Activated CD8-positive, alpha-beta memory T cell treated with anti-CD3 and anti-CD28 coated beads, Interleukin-2, amount 50 U/mL, for 24 hours (primary cell): Measurements from ENCODE around the gene KDM8.

Experiments used
- DNase-seq: peaks from one replicate; pipeline ENCODE4 v3.0.0-alpha.2; 2020; ENCODE audit errors: extremely low read depth

KDM8 gene

DNA sequence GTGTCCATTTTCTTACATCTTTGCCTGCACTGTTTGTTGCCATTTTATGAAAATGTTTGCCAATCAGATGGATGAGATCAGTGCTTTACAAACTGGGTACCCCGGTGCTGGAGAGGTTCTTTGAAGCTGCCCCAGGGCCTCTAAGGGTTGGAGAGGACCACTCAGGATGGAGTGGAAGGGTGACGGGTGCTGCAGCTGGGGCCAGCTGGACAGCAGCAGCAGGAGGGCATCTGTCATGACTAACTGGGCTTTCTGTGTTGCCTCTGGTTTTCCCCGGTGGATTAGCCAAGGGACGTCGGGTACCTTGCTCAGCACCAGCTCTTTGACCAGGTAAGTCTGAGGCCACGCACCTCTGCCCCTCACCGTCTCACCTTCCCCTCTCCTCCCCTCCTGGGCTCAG is 12.3 kb downstream of the KDM8 start:
- DNase-seq = no peak

DNA sequence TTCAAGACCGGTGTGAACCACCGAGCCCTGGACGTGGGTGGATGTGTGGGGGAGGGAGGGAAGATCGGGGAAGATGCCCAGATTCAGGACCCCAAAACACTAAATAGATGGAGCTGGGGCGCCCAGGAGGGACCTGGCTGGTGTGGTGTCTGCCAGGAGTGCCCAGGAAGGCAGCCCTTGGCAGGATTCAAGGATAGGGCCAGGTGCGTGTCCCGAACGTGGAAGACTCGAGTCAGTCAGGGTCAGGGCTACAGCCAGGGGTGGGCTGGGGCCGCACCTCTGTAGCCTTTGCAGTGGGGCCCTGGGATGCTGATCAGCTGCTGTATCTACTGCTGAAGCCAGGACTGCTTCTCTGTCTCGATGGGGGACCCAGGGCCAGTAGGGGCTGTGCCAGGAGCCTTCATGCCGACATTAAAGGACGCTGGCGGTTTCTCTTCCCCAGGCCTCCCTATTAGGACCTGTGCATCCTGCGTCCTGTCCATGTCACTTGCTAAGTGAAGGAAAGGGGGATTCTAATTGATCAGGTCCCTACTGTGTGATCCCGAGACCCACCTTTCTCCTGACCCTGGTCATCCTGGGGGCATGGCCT is 13.1 kb downstream of the KDM8 start:
- DNase-seq = no peak

DNA sequence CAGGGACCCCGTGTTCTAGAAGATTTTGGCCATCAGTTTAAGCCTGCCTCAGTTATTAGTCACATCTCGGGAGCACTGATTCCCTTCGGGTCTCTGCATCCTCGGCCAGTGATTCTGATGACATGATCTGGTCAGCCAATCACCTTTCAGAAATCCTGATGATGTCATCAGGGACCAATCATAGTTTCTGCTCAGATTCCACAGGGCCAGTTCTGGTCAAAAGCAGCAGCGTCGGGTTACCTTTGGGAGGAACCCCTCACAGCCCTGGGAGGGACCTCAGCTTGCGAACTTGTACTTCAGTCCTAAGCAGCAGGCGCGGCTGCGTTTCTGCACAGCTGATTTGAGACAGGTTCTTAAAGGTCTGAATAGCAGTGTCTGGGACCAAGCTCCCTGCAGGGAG is 13.9 kb downstream of the KDM8 start:
- no peak for DNase-seq

DNA sequence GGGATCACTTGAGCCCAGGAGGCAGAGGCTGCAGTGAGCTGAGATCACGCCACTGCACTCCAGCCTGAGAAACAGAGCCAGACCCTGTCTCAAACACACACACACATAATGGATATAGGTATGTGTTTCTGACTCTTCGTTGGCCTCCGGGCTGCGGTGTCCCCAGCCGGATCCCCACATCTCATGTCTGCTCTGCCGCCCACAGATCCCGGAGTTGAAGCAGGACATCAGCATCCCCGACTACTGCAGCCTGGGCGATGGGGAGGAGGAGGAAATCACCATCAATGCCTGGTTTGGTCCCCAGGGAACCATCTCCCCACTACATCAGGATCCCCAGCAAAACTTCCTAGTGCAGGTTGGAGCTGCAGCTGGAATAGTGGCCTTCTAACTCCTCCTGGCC is 15.4 kb downstream of the KDM8 start:
- DNase-seq = no peak

DNA sequence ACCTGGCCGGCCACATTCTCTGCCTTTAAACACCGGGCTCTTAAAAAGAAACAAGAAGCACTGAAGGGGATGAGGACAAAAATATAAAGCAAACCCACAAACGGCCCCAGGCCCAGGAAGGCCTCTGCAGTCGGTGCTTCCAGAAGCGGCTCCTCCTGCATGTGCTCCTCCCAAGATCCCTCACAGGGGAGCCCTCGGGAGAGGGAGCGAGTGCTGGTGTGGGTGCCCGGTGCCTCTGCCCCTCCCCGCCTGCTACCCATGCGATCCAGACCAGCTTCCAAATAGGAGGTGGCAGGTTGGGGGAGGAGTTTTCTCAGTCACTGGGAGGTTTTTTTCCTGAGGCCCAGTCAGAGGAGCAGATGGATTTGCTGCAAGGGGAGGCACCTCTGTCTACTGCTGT is 15.8 kb downstream of the KDM8 start:
- no peak for DNase-seq

DNA sequence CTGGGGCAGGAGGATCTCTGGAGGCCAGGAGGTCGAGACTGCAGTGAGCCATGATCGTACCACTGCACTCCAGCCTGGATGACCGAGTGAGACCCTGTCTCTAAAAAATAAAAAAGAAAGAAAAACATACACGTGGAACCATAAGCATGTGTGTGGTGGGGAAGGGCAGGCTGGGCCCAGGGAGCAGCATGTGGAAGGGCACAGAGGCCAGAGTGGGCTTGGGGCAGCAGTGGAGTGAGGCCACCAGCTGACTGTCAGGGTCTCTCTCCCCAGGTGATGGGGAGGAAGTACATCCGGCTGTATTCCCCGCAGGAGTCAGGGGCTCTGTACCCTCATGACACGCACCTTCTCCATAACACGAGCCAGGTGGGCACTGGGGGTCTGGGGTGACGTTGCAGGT is 16.8 kb downstream of the KDM8 start:
- DNase-seq = no peak

DNA sequence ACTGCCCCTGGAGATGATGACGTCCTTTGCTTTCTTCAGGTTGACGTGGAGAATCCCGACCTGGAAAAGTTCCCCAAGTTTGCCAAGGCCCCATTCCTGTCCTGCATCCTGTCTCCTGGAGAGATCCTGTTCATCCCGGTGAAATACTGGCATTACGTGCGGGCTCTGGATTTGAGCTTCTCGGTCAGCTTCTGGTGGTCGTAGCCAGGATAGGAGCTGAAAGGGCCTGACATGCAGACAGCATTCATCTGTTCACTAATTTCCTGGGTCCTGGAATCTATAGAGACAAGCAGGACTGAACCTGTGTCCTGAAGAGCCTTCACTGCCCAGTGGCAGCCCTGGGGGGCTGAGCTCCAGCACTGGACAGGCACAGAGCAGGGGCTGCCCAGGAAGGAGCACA is 17.2 kb downstream of the KDM8 start:
- DNase-seq = no peak

DNA sequence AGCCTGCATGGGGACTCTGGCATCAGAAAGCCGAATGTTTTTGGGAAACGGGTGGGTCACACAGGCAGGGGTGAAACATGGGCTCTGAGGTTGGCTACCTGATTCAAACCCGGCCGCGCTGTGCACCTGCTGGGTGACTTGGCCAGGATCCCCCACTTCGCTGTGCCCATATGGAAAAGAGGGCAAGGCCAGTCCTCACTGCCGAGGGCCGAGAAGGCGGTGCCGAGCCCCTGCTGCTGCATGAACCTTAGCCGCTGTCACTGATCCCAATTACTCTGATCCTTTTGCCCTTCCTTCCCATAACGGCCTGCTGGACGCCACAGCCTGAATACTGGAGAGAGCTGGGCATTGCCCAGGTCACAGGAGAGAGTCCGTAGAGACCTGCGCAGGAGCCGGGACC is 17.7 kb downstream of the KDM8 start:
- no peak for DNase-seq

DNA sequence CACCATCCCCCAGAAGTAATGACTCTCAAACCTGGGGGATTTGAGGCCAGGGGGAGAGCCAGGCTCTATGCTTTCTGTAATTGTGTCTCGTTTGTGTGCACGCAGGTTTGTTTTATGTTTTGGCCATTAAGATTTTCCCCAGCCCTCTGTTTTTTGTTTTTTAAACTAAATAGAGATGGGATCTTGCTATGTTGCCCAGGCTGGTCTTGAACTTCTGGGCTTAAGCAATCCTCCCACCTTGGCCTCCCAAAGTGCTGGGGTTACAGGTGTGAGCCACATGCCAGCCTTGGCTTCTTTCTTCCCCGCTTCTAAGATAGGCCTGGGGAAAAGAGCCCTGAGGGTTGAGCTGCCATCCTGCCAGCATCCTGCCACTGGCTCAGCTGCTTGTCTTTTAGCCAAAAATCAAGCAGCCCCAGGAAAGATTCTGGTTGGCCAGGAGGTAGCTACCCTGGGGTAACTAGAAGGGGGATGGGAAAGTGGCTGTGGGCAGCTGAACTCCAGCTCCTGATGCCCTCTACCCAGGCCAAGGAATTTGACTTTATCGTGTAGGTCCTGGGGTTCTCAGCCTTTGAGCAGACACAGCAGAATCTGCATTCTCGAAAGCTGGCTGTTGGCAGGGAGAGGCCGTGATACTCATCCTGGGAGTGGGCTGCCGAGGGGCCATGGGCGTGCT is 18.4 kb downstream of the KDM8 start:
- DNase-seq = no peak

DNA sequence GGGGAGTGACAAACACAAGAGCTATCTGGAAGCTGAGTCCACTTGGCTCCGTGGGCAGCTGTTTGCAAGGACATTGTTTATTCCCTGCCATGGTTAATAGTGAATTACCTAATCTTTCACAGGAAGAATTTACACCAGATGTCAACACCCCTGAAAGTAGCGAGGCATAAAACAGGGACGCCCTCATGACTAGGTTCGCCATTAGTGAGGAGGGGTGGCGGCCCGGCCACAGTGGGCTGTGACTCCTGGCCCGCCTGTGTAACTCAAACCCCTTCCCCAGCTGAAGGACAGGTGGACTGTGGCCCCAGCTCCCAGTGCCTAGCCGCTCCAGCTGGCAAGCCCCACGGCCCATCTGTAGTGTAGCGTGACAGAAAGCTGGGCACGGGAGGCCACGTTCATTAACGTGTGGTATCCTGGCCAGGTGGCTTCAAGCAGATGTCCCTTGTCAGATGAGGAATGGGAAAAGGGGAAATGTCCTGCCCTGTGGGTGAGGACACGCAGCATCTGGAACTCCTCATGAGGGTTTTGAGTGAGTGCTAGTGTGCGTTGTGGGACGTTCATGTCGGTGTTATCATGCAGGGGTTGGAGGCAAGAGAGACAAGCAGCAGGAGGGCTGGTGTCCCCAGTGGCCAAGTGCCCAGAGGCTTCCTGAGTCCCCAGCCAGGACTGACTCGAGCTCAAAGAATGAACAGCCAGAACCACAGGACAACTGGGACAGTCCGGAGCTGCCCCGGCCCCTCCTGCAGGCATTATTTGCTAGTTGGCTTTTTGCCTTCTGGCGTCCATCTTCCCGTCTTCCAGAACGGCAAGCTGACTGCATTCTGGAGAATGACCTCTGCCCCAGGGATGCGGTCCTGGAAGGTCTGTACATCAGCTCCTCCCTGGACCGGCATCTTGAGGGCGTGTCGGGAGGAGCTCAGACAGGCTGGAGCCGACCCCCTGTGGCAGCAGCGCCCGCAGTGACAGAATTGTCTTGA is 19.2 kb downstream of the KDM8 start:
- DNase-seq = no peak

DNA sequence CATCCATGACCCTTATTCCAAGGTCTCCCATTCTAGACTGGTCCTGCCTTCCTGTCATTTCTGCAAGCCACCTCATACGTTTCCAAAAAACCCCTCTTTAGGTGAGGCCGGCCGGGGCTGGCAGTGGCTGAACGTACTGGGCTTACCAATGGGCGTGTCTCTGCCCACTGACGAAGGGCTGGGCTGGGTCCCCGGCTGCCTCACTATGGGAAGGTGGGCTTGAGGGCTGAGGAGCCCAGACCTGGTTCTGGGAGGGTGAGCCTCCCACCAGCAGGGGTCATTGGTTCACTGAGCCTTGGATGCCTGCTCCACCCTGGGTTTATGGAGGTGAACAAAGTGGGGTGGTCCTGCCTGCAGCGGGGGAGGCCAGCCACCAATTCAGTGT is 19.9 kb downstream of the KDM8 start:
- DNase-seq = no peak

DNA sequence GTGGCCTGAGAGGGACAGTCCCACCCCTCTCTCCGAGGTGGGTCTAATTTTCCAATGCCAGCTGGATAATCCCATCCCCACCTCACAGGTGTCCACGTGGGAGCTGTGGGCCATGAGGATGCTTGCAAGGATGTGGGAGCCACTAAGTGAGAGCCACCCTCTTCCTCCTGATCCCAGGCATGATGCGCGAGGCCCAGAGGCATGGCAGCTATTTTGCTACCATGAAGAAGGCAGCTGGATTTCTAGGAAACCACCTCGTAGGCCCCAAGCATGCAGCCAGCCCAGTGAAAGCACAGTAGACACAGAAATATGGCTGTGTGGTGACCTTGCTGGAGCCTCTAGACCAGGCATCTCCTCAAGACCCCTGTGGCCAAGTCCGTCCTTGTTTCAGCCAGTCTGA is 20.4 kb downstream of the KDM8 start:
- no peak for DNase-seq

DNA sequence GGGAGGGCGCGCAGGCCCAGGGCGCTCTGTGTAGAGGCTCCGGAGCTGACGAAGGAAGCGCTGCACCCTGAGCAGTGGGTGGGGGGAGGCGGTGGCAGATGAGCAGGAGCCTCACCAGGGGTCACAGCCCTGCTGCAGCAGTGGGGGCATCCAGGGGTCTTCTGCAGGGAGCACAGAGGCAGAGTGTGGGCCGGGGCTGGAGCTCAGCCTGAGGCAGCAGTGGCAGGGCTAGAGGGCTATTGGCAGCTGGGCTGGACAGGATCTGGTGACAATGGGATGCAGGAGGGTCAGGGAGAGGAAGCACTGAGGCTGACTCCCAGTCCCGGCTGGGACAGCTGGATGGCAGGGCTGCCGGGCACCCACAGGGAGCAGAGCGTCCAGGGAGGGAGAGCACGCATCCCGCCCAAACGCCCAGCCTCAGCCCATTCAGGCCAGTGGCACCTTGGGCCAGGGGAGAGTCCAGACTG is 21.0 kb downstream of the KDM8 start:
- no peak for DNase-seq

DNA sequence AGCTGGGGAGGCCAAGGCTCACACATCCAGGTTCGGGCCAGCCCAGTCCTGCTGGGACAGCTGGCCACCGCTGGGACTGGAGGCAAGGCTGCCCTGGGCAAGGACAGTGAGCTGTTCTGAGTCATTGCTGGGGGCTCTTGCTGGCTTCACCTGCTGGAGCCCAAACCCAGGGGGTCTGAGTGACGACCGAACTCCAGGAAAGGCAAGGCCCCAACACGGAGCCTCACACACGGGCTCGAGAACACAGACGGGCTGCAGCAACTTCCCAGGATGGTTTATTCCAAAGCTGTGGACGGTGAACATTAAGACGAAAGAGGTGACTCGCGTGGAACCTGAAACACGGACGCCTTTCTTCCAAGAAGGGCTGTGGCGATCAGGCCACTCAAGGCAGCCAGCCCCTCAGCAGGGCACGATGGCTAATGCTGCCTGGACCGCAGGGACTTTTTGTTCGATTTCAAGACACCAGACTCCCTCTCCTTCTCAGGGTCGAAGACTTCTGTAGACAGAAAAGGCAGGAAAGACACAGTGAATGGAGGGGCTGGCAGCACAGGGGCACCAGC is 21.5 kb downstream of the KDM8 start:
- DNase-seq = no peak

DNA sequence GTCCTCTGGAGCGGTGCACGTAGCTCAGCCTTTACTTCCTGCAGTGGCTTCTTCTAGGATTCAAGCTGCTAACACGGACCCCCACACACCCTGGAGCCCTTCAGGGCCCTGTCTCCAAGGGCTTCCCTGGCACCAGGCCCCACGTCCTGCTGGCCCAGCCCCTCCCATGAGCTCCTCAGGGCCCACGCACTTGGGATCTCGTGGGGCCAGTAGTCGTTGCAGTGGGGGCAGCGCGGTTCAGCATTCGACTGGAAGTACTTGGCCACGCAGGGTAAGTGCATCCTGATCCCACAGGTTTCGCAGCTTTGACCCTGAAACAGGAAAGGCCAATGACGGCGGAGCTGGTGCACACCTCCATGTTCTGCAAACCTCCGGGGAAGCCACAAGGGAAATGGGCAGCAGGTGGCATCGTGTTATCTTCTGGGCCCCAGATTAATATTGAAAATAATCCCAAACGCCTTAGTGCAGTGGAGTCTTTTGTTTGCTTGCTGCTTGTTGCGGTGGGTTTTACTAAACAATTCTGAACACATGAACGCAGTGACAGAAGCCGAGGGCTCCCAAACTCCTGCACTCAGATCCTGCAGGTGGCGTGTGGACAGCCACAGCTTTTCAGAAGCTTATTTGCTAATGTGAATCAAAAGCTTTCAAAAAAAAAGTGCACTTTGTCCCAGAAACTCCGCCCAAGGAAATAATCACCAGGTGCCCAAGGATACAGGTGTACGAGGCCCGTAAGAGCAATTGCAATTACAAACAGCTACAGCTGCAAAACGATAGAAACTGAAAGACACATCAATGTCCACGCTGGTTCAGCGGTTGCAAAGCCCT is 22.4 kb downstream of the KDM8 start:
- DNase-seq = no peak

DNA sequence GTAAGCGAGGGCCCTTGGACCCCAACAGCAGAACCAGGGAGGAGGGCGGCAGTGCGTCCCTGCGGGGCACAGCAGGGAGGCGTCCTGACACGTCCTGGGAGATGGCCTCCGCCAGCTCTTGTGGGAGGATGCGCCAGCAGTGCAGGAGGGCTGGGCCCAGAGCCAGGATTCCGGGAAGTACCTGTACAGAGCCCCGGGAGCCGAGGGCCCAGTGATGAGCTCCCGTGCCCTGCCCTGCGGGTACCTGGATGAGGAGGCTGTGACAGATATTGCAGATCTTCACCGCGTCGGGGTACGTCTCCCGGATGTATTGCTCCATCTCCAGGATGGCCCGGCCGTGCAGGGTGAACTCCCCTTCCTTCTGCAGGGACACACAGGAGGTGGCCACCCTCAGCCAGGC is 23.1 kb downstream of the KDM8 start:
- DNase-seq = no peak

DNA sequence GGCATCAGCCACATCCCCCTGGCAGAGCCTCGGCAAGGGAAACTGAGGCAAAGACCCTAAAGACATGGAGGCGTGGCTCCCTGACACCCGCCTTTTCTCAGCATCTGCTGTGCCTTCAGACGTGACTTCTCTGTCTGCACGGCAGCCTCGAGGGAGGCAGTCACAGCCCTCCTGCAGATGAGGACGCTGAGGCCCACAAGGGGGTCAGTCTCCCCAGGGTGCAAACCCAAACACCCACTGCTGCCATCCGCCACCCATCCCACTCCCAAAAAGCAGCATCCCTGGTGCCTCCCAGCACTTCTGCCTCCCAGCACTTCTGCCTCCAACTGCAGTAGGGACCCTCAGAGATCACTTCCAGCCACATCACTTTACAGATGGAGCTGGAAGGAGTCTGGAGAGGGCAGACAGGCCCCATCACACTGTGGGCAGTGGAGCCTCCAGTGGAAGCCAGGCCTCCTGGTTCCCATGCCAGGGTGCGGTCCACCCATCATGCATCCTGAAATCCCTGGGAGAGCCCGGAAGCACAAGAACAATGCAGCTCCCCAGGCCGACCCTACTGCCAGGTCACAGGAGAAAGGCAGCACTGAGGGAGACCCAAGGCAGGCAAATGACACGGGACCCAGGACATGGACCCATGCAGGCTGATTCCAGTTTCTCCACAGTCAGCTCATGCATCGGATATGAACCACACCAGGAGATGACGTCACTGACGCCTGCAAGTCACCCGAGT is 23.8 kb downstream of the KDM8 start:
- no peak for DNase-seq

DNA sequence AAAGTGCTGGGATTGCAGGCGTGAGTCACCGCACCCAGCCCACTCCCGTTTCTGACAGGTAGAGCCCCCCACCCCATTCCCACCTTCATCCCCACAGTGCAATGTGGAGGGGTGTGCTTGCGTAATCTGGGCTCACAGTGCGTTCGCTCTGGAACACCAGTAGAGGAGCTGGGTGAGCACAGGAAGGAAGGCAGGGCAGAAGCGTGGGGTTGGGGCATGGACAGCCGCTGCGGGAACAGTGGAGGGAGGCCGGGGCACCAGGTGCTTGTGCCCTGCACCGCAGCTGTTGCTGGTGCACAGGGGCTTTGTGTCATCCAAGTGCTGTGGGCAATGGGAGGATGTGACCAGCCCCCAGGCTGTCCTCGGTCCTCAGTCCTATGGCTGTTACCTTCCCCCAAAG is 24.7 kb downstream of the KDM8 start:
- DNase-seq = no peak

DNA sequence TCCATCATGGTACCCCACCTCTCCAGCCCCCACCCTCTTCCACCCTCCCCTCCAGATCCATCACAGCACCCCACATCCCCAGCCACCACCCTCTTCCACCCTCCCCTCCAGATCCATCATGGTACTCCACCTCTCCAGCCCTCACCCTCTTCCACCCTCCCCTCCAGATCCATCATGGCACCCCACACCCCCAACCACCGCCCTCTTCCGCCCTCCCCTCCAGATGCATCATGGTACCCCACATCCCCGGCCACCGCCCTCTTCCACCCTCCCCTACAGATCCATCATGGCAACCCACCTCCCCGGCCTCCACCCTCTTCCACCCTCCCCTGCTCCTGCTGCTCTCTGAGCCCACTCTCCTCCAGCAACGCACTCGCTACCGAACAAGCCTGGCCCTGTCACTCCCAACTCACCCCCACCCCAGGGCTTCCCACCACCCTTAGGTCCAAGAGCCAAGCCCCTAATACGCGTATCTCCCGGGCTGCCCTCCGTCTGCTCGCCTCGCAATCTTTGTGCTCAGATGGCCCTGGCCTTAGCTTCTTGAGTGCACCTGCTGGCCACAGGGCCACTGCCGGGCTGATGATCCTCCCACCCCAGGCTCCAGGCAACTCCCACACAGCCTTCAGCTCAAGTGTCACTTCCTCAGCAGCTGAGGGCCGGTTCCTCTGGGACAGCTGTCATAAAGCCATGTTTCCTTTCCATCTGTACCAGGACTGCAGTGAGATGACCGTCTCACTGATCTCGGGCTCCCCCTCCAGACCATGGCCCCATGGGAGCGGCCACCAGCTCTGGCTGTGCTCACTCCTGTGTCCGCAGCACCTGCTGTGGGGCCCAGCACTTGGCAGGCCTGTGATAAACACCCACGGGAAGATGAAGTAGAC is 25.5 kb downstream of the KDM8 start:
- no peak for DNase-seq

DNA sequence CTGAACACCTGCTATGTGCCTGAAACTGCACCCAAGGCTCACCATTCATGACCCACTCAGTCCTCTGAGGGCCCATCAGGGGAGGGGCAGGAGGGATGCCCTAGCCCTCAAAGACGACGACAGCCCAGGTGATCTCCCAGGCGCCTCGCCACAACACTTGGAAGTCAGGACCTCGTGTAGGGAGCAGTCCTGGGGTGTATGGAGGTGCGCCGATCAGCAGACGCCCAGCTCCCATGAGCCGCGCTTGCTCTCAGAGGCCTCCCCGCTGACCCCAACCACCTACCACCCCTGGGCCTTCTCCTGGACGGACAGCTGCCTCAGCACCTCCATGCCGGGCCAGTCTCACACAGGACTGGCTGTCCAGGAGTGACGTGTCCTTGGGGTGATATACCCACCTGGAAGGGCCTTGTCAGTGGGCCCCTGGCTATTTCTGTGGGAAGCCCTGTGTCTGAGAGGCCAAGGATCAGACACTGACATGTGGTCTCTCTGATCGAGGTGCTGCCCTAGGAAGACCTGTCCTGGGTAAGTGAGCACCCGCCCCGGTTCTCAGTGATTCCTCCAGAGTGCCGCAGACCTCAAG is 26.7 kb downstream of the KDM8 start:
- no peak for DNase-seq
